Fibroblast of the conjunctiva (primary cell): ENCODE data around the gene TCEA2.
"Not testable (repeated sequence)": the region's sequence is repeated elsewhere in the genome, so short reads cannot be mapped to it uniquely, and the experiment has no call there.

ENCODE experiments used
- DNase-seq: peaks from one replicate; pipeline ENCODE4 v3.0.0-alpha.2; 2010; ENCODE audit warnings: low read depth

Gene TCEA2

GRCh38 chr20:64077876-64078551, 15.0 kb downstream of the TCEA2 start:
- no peak for DNase-seq

GRCh38 chr20:64078934-64079272, 15.9 kb downstream of the TCEA2 start:
- DNase-seq, result no peak

GRCh38 chr20:64079273-64080012, 16.4 kb downstream of the TCEA2 start, which contains the start of gene RGS19:
Gene RGS19 (minus strand): TSS chr20:64079518. CDS start chr20:64076886, 2,632 bp downstream.
- DNase-seq, result peak; percentile 18

- DNase-seq, result no peak
Observed at GRCh38 chr20:64080013-64080812, 17.2 kb downstream of the TCEA2 start, which contains the start of gene OPRL1. Gene OPRL1 (plus strand): TSS chr20:64080082. CDS start chr20:64092721, 12,639 bp downstream.

GRCh38 chr20:64080813-64081623, 18.0 kb downstream of the TCEA2 start:
- no peak for DNase-seq

GRCh38 chr20:64081624-64081964, 18.6 kb downstream of the TCEA2 start:
- DNase-seq, result no peak

GRCh38 chr20:64082126-64082731, 19.2 kb downstream of the TCEA2 start:
- no peak for DNase-seq

GRCh38 chr20:64082820-64083377, 19.9 kb downstream of the TCEA2 start:
- no peak for DNase-seq

GRCh38 chr20:64083378-64083803, 20.4 kb downstream of the TCEA2 start:
- DNase-seq, result peak; percentile 28

GRCh38 chr20:64083804-64084684, 21.0 kb downstream of the TCEA2 start, which contains the start of gene LKAAEAR1:
Gene LKAAEAR1 (minus strand): TSS chr20:64084398. CDS start chr20:64084219, 179 bp downstream.
- DNase-seq, result no peak

- DNase-seq, result no peak
Observed at GRCh38 chr20:64084685-64085152, 21.7 kb downstream of the TCEA2 start.

GRCh38 chr20:64086801-64087200, 23.8 kb downstream of the TCEA2 start:
- no peak for DNase-seq

GRCh38 chr20:64087226-64087825, 24.3 kb downstream of the TCEA2 start:
- not testable (repeated sequence) for DNase-seq

GRCh38 chr20:64088586-64088985, 25.6 kb downstream of the TCEA2 start:
- DNase-seq, result not testable (repeated sequence)

GRCh38 chr20:64090165-64090564, 27.2 kb downstream of the TCEA2 start:
- no peak for DNase-seq

GRCh38 chr20:64091340-64091739, 28.3 kb downstream of the TCEA2 start:
- DNase-seq, result no peak

- no peak for DNase-seq
Observed at GRCh38 chr20:64091770-64092169, 28.8 kb downstream of the TCEA2 start.

- no peak for DNase-seq
Observed at GRCh38 chr20:64092258-64093012, 29.4 kb downstream of the TCEA2 start.
